OCI-LY1 (cell line): ENCODE data around the gene PREX1.

ENCODE experiments used
- H2AFZ ChIP-seq: fragments of 200-600 bp; sonication (generic), shearing (Covaris generic); 2 replicates; pipeline ENCODE4 v1.6.0; 2014; ENCODE audit warnings: antibody characterized with exemption, mild to moderate bottlenecking, low read length
- H3F3A ChIP-seq: fragments of 200-600 bp; sonication (generic), shearing (Covaris generic); 2 replicates; pipeline ENCODE4 v1.6.0; 2014; ENCODE audit warnings: mild to moderate bottlenecking, antibody characterized with exemption, low read length, moderate library complexity; ENCODE audit not compliant: insufficient read depth
- H3K27ac ChIP-seq: fragments of 200-600 bp; sonication (generic); 2 replicates; pipeline ENCODE4 v1.5.1; 2014; ENCODE audit warnings: low read length, mixed run types, mild to moderate bottlenecking, low read depth; ENCODE audit not compliant: poor library complexity, severe bottlenecking
- H3K27me3 ChIP-seq: fragments of 200-600 bp; sonication (generic); 2 replicates; pipeline ENCODE4 v1.6.0; 2014; ENCODE audit warnings: antibody characterized with exemption, mild to moderate bottlenecking, low read length, moderate library complexity; ENCODE audit not compliant: insufficient read depth
- H3K36me3 ChIP-seq: fragments of 200-600 bp; sonication (generic); 2 replicates; pipeline ENCODE4 v1.6.1; 2014; ENCODE audit warnings: mild to moderate bottlenecking, antibody characterized with exemption, low read length, moderate library complexity, mixed read lengths; ENCODE audit not compliant: insufficient read depth
- H3K4me1 ChIP-seq: fragments of 200-600 bp; sonication (generic); 2 replicates; pipeline ENCODE4 v1.5.1; 2014; ENCODE audit warnings: mild to moderate bottlenecking, low read length, moderate library complexity; ENCODE audit not compliant: insufficient read depth, severe bottlenecking
- H3K4me2 ChIP-seq: fragments of 200-600 bp; sonication (generic), shearing (Covaris generic); 2 replicates; pipeline ENCODE4 v1.6.1; 2014; ENCODE audit warnings: low read length
- H3K4me3 ChIP-seq: fragments of 200-600 bp; sonication (generic); 2 replicates; pipeline ENCODE4 v1.5.1; 2014; ENCODE audit warnings: low read length, low read depth, mild to moderate bottlenecking, mixed read lengths; ENCODE audit not compliant: poor library complexity, severe bottlenecking
- H3K79me2 ChIP-seq: fragments of 200-600 bp; shearing (Covaris generic); 2 replicates; pipeline ENCODE4 v1.6.1; 2016; ENCODE audit warnings: mixed run types, low read length, mixed read lengths; ENCODE audit not compliant: insufficient read depth
- H3K9ac ChIP-seq: fragments of 200-600 bp; sonication (generic), shearing (Covaris generic); 2 replicates; pipeline ENCODE4 v1.6.1; 2014; ENCODE audit warnings: mild to moderate bottlenecking, low read length, mixed read lengths
- H3K9me2 ChIP-seq: fragments of 200-600 bp; sonication (generic), shearing (Covaris generic); 2 replicates; pipeline ENCODE4 v1.6.1; 2014; ENCODE audit warnings: low read depth, mild to moderate bottlenecking, low read length, mixed read lengths
- H3K9me3 ChIP-seq: fragments of 200-600 bp; shearing (Covaris generic); 2 replicates; pipeline ENCODE4 v1.6.1; 2014; ENCODE audit warnings: low read length, mixed read lengths
- H4K20me1 ChIP-seq: fragments of 200-600 bp; sonication (generic), shearing (Covaris generic); 2 replicates; pipeline ENCODE4 v1.6.0; 2016; ENCODE audit warnings: mild to moderate bottlenecking, low read length; ENCODE audit not compliant: insufficient read depth
- EZH2 ChIP-seq: fragments of 200-600 bp; sonication (generic), shearing (Covaris generic); IDR thresholded peaks from 2 replicates; pipeline ENCODE4 v1.8.0; 2017; ENCODE audit warnings: borderline replicate concordance, mixed run types, mild to moderate bottlenecking, antibody characterized with exemption, low read length, moderate library complexity, mixed read lengths
- TF ChIP-seq, protein P1 (sequence below): fragments of 200-600 bp; sonication (generic), shearing (Covaris generic); IDR thresholded peaks from 2 replicates; pipeline ENCODE4 v1.5.1; 2017; ENCODE audit warnings: mild to moderate bottlenecking, antibody characterized with exemption, low read length, moderate library complexity, mixed read lengths

PREX1 gene

DNA sequence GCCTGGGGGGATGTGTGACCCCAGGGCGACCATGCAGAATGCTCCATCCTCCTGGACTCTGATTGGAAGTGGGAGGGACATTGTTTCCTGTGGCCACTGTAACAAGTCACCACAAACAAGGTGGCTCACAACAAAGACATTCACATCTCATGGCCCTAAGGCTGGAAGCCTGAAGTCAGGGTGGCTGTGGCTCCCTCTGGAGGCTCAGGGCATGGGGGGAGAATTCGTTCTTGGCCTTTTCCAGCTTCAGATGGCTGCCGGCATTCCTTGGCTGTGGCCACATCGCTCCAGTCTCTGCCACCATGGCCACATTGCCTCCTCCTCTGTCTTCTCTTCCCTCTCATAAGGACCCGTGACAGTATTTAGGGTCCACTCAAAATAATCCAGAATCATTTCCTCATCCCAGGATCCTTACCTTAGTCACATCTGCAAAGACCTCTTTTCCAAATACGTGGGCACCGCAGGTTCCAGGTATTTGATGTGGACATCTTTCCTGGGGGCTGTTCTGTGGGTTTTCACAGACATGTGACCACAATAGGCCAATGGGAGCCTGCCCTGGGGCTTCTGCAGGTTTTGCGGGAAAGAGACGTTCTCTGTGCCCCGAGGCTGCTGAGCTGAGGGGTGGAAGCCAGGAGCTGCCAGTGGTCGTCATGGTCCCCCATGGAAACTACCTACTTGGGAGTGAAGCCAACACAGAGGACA lies 249.3 kb downstream of the PREX1 start:
- H3K9me3 ChIP-seq, result no peaks in the 10 kb centered on the region
- H3K4me2 ChIP-seq, result no peak overlapping the region
- H3K27ac ChIP-seq, result no peak overlapping the region
- no peak overlapping the region for H3K9ac ChIP-seq
- H4K20me1 ChIP-seq, result no peaks in the 10 kb centered on the region
- no peak overlapping the region for H2AFZ ChIP-seq
- no peaks in the 10 kb centered on the region for H3K79me2 ChIP-seq
- H3K27me3 ChIP-seq, result no peaks in the 10 kb centered on the region; the same call in 1 of the 2 replicates
- no peaks in the 10 kb centered on the region for H3K36me3 ChIP-seq
- no peak overlapping the region for H3K4me3 ChIP-seq
- no peaks in the 10 kb centered on the region for H3F3A ChIP-seq
- H3K9me2 ChIP-seq, result no peaks in the 10 kb centered on the region
- no peaks in the 10 kb centered on the region for H3K4me1 ChIP-seq
- TF ChIP-seq, protein P1, sequence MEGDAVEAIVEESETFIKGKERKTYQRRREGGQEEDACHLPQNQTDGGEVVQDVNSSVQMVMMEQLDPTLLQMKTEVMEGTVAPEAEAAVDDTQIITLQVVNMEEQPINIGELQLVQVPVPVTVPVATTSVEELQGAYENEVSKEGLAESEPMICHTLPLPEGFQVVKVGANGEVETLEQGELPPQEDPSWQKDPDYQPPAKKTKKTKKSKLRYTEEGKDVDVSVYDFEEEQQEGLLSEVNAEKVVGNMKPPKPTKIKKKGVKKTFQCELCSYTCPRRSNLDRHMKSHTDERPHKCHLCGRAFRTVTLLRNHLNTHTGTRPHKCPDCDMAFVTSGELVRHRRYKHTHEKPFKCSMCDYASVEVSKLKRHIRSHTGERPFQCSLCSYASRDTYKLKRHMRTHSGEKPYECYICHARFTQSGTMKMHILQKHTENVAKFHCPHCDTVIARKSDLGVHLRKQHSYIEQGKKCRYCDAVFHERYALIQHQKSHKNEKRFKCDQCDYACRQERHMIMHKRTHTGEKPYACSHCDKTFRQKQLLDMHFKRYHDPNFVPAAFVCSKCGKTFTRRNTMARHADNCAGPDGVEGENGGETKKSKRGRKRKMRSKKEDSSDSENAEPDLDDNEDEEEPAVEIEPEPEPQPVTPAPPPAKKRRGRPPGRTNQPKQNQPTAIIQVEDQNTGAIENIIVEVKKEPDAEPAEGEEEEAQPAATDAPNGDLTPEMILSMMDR, result no peak
- no peak for TF ChIP-seq EZH2

DNA sequence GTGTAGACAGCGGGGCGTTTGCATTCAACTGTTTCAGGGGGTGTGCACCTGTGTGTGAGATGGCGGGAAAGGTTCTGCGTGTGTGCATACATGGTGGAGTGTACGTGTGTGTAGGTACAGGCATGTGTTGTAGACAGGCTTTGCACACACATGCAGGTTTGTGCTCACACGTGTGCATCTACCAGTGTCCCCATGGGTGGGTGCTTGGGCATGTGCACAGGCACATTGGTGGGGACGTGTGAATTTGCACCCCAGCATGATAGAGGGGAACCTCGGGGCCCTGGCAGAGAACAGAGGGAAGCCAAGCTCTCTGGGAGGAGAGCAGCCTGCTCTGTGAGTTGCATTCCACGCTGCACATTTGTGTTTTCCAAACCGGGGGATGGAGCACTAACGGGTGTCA lies 250.2 kb downstream of the PREX1 start:
- H3K4me2 ChIP-seq, result no peak overlapping the region
- H3K9ac ChIP-seq, result no peak overlapping the region
- H3K79me2 ChIP-seq, result no peaks in the 10 kb centered on the region
- no peak overlapping the region for H3K27ac ChIP-seq
- no peaks in the 10 kb centered on the region for H3K9me3 ChIP-seq
- no peak overlapping the region for H3K4me3 ChIP-seq
- no peaks in the 10 kb centered on the region for H3F3A ChIP-seq
- no peak overlapping the region for H2AFZ ChIP-seq
- no peaks in the 10 kb centered on the region for H3K4me1 ChIP-seq
- no peaks in the 10 kb centered on the region for H3K36me3 ChIP-seq
- no peaks in the 10 kb centered on the region; the same call in 1 of the 2 replicates for H3K27me3 ChIP-seq
- no peak for TF ChIP-seq EZH2
- TF ChIP-seq, protein P1, result no peak
- no peaks in the 10 kb centered on the region for H3K9me2 ChIP-seq
- H4K20me1 ChIP-seq, result no peaks in the 10 kb centered on the region

DNA sequence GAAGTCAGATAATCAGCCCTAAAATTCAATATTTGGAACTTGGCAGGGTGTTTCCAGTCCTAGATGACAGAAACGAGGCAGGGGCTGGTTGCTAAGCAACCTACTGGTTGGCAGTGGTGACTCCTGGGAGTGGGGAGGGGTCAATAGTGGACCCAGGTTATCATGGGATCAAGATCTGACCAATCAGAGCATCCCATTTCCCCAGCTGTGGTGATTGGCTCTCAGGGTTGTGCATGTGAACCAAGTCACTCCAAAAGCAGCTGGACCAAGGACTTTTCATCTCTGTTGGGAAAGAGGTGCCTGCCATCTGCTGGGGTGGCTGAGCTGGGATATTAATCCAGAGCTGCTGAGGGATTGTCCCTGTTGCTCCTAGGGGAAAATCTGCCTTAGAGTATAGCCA lies 253.4 kb downstream of the PREX1 start:
- TF ChIP-seq, protein P1, result no peak
- no peak for TF ChIP-seq EZH2
- Histone ChIP-seq H3K9me3 (no peaks in the 10 kb centered on the region), H3K9ac (no peak overlapping the region), H3K4me1 (no peaks in the 10 kb centered on the region), H4K20me1 (no peaks in the 10 kb centered on the region), H3K27ac (no peak overlapping the region), H3K27me3 (no peaks in the 10 kb centered on the region; the same call in 1 of the 2 replicates), H3K36me3 (no peaks in the 10 kb centered on the region), H3K9me2 (no peaks in the 10 kb centered on the region), H3K4me3 (no peak overlapping the region), H3K4me2 (no peak overlapping the region), H3F3A (no peaks in the 10 kb centered on the region), H3K79me2 (no peaks in the 10 kb centered on the region), H2AFZ (no peak overlapping the region)
